Measurements from ENCODE around the gene COMMD9.

DNA sequence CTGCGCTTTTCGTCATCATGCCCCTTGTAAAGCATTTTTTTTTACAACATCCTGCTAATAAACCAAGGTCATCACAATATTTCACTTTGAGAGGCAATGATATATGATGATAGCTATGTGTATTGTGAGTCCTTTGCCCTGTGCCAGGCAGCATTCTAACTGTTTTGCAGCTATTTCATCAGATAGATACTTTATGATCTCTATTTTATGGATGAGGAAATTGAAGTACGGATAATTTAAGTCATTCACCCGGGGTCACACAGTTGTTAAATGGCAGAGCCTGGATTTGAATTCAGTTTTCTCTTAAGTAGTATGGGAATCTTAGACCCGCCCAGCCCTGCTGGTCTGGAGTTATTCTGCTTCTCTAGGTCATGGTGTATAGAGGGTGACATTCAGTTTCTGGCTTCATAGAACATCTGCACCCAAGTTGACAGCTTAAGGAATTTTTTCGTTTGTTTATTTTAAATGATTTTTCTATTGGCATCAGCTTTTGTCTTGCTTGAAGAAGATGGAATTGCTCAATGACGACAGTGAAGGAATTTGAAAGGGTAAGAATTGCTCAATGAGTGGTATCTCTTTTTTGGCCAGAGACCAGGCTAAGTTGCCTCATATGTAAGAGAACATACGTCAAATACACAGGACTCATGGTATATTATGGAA lies 7.8 kb upstream of the COMMD9 start:
- TF ChIP-seq IRF3 (IDR thresholded peaks at IDR 0.05), result no peak
- TF ChIP-seq TBL1XR1 (IDR thresholded peaks at IDR 0.05; ENCODE audit: low read depth, low read length), result no peak
- no peak for TF ChIP-seq TCF12 (IDR thresholded peaks at IDR 0.05; ENCODE audit: low read depth, low read length)
- TF ChIP-seq FOXK2 (IDR thresholded peaks at IDR 0.05), result no peak
- TF ChIP-seq USF2 (IDR thresholded peaks at IDR 0.05; ENCODE audit: borderline replicate concordance, low read depth, low read length), result no peak
- TF ChIP-seq, protein P1, sequence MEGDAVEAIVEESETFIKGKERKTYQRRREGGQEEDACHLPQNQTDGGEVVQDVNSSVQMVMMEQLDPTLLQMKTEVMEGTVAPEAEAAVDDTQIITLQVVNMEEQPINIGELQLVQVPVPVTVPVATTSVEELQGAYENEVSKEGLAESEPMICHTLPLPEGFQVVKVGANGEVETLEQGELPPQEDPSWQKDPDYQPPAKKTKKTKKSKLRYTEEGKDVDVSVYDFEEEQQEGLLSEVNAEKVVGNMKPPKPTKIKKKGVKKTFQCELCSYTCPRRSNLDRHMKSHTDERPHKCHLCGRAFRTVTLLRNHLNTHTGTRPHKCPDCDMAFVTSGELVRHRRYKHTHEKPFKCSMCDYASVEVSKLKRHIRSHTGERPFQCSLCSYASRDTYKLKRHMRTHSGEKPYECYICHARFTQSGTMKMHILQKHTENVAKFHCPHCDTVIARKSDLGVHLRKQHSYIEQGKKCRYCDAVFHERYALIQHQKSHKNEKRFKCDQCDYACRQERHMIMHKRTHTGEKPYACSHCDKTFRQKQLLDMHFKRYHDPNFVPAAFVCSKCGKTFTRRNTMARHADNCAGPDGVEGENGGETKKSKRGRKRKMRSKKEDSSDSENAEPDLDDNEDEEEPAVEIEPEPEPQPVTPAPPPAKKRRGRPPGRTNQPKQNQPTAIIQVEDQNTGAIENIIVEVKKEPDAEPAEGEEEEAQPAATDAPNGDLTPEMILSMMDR (IDR thresholded peaks at IDR 0.05 in 2 of 3, conservative IDR thresholded peaks at IDR 0.05 in 1 of 3; ENCODE audit: control insufficient read depth in 2 of 3, extremely low read depth in 1 of 3, insufficient read depth in 1 of 3, low read depth in 3 of 3, low read length in 3 of 3), result no peak
- no peak for TF ChIP-seq EZH2 (IDR thresholded peaks at IDR 0.05; ENCODE audit: borderline replicate concordance, control insufficient read depth, low read depth, low read length)
- no peak for TF ChIP-seq JUNB (IDR thresholded peaks at IDR 0.05)
- TF ChIP-seq POLR2A (IDR thresholded peaks at IDR 0.05; ENCODE audit: low read depth, low read length), result no peak
- no peak for TF ChIP-seq SPI1 (IDR thresholded peaks at IDR 0.05; ENCODE audit: borderline replicate concordance, insufficient read depth, low read depth, low read length)
- TF ChIP-seq BRCA1 (IDR thresholded peaks at IDR 0.05; ENCODE audit: low read depth, low read length), result no peak
- TF ChIP-seq CHD2 (IDR thresholded peaks at IDR 0.05; ENCODE audit: borderline replicate concordance, low read depth, low read length), result no peak
- TF ChIP-seq MYC (IDR thresholded peaks at IDR 0.05; ENCODE audit: insufficient read depth, insufficient read length, insufficient replicate concordance, low read length, severe bottlenecking), result no peak
